ENCODE results near the gene SUGCT. TPM values are rescaled to one million over a fixed set of nuclear protein-coding genes. Genes with fewer than 3 reads are reported as not detected.
"Not testable (repeated sequence)": the region's sequence is repeated elsewhere in the genome, so short reads cannot be mapped to it uniquely, and the experiment has no call there.

SUGCT gene
- total RNA-seq, 2 experiments from 2014 or later = not detected

DNA sequence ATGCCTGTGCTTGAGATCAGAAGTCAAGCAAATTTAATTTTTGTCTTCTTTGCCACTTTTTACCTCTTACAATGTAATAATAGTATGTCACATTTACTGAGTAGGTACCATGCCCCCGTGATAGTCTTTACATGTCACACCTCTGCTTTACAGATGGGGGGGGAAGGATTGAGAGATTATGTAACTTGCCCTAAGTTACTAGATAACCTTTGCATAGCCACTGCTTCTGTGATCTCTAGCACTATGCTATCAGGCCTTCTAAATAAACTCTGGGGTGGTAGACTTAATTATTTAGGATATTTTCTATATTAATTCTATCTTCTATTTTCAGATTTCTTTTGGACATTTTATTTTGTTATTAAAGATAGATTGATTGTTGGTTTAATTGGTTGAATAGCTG, 514.4 kb downstream of the SUGCT start:
- no peak overlapping the region for H3K4me2 ChIP-seq (ENCODE audit: low read length)
- H3K36me3 ChIP-seq (ENCODE audit: insufficient read depth, low read length) = no peaks in the 10 kb centered on the region
- CTCF ChIA-PET (ENCODE audit: unreplicated experiment) = no interaction called here
- H3K4me1 ChIP-seq (ENCODE audit: insufficient read depth, low read length, poor library complexity, severe bottlenecking) = no peaks in the 10 kb centered on the region
- no peak overlapping the region for H3K4me3 ChIP-seq (ENCODE audit: low read depth, low read length, poor library complexity, severe bottlenecking)
- no peak overlapping the region for H3K27ac ChIP-seq (ENCODE audit: low read depth, low read length, poor library complexity, severe bottlenecking)
- POLR2A ChIA-PET = interaction anchor here (0.7 to 1.0 kb wide), 2 partner anchors 45 to 73 kb away, joined by 3 to 6 read pairs; no protein-coding TSS in a partner anchor
- H4K20me1 ChIP-seq (ENCODE audit: insufficient read depth, low read length) = no peaks in the 10 kb centered on the region
- no peak for DNase-seq (ENCODE audit: low spot score)
- no peaks in the 10 kb centered on the region for H3K9me3 ChIP-seq (ENCODE audit: low read length)
- H3K9me2 ChIP-seq (ENCODE audit: insufficient read depth, low read length) = no peaks in the 10 kb centered on the region
- TF ChIP-seq, protein P1, sequence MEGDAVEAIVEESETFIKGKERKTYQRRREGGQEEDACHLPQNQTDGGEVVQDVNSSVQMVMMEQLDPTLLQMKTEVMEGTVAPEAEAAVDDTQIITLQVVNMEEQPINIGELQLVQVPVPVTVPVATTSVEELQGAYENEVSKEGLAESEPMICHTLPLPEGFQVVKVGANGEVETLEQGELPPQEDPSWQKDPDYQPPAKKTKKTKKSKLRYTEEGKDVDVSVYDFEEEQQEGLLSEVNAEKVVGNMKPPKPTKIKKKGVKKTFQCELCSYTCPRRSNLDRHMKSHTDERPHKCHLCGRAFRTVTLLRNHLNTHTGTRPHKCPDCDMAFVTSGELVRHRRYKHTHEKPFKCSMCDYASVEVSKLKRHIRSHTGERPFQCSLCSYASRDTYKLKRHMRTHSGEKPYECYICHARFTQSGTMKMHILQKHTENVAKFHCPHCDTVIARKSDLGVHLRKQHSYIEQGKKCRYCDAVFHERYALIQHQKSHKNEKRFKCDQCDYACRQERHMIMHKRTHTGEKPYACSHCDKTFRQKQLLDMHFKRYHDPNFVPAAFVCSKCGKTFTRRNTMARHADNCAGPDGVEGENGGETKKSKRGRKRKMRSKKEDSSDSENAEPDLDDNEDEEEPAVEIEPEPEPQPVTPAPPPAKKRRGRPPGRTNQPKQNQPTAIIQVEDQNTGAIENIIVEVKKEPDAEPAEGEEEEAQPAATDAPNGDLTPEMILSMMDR (conservative IDR thresholded peaks at IDR 0.05; ENCODE audit: low read length) = no peak
- no peak for TF ChIP-seq EZH2phosphoT487 (IDR thresholded peaks at IDR 0.05; ENCODE audit: borderline replicate concordance, low read depth, low read length)
- no TSS peak for BruUV-seq (replicated peaks)
- intact Hi-C loops (cut with micrococcal nuclease; ENCODE audit: unreplicated experiment) = loop anchor here (10.0 kb wide), 1 partner anchor 56 kb away; no protein-coding TSS in a partner anchor
- no peaks in the 10 kb centered on the region for H3K79me2 ChIP-seq (ENCODE audit: insufficient read depth, low read depth, low read length)
- no peak overlapping the region for H2AFZ ChIP-seq (ENCODE audit: low read length)

DNA sequence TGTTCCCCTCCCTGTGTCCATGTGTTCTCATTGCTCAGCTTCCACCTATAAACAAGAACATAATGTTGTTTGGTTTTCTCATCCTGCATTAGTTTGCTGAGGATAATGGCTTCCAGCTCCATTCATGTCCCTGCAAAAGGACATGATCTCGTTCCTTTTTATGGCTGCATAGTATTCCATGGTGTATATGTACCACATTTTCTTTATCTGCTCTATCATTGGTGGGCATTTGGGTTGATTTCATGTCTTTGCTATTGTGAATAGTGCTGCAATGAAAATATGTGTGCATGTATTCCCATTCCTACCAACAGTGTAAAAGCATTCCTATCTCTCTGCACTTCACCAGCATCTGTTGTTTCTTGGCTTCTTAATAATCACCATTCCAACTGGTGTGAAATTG, 516.1 kb downstream of the SUGCT start:
- H3K9me3 ChIP-seq (ENCODE audit: low read length); BruUV-seq (replicated peaks); H2AFZ ChIP-seq (ENCODE audit: low read length); H3K27ac ChIP-seq (ENCODE audit: low read depth, low read length, poor library complexity, severe bottlenecking); DNase-seq (ENCODE audit: low spot score); H3K4me1 ChIP-seq (ENCODE audit: insufficient read depth, low read length, poor library complexity, severe bottlenecking); H3K36me3 ChIP-seq (ENCODE audit: insufficient read depth, low read length); CTCF ChIA-PET (ENCODE audit: unreplicated experiment); H3K9me2 ChIP-seq (ENCODE audit: insufficient read depth, low read length); intact Hi-C loops (cut with micrococcal nuclease; ENCODE audit: unreplicated experiment); POLR2A ChIA-PET; H3K4me2 ChIP-seq (ENCODE audit: low read length); H3K79me2 ChIP-seq (ENCODE audit: insufficient read depth, low read depth, low read length); H3K4me3 ChIP-seq (ENCODE audit: low read depth, low read length, poor library complexity, severe bottlenecking); H4K20me1 ChIP-seq (ENCODE audit: insufficient read depth, low read length): not testable (repeated sequence)

DNA sequence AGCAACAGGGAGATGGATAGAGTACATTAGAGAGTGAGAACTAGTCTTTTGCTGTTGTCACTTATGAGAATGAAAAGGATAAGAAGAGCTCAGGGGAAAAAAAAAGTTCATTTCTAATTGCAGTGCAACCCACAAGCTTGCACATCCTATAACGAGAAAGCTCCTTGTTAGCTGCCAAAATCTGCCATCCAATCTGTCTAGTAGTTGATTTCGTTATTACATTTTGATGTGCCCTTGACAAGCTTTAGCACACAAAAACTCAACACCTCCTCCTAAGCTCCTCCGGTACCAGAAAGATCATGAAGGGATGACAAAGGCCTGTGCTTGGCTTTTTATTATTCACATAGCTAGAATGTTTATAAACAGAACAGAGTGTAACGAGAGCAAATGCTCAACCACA, 519.4 kb downstream of the SUGCT start:
- H2AFZ ChIP-seq (ENCODE audit: low read length) = no peak overlapping the region
- H3K4me3 ChIP-seq (ENCODE audit: low read depth, low read length, poor library complexity, severe bottlenecking) = no peak overlapping the region
- H3K79me2 ChIP-seq (ENCODE audit: insufficient read depth, low read depth, low read length) = no peaks in the 10 kb centered on the region
- POLR2A ChIA-PET = interaction anchor here (0.6 to 0.8 kb wide), 2 partner anchors 13 to 1070 kb away, joined by 3 to 4 read pairs; no protein-coding TSS in a partner anchor
- no peaks in the 10 kb centered on the region for H4K20me1 ChIP-seq (ENCODE audit: insufficient read depth, low read length)
- intact Hi-C loops (cut with micrococcal nuclease; ENCODE audit: unreplicated experiment) = no loop called here
- CTCF ChIA-PET (ENCODE audit: unreplicated experiment) = no interaction called here
- no peak for DNase-seq (ENCODE audit: low spot score)
- H3K4me2 ChIP-seq (ENCODE audit: low read length) = no peak overlapping the region
- H3K9me3 ChIP-seq (ENCODE audit: low read length) = no peaks in the 10 kb centered on the region
- no peak overlapping the region for H3K27ac ChIP-seq (ENCODE audit: low read depth, low read length, poor library complexity, severe bottlenecking)
- no peaks in the 10 kb centered on the region for H3K36me3 ChIP-seq (ENCODE audit: insufficient read depth, low read length)
- TF ChIP-seq, protein P1 (conservative IDR thresholded peaks at IDR 0.05; ENCODE audit: low read length) = no peak
- TF ChIP-seq EZH2phosphoT487 (IDR thresholded peaks at IDR 0.05; ENCODE audit: borderline replicate concordance, low read depth, low read length) = no peak
- no peaks in the 10 kb centered on the region for H3K9me2 ChIP-seq (ENCODE audit: insufficient read depth, low read length)
- no TSS peak for BruUV-seq (replicated peaks)
- no peaks in the 10 kb centered on the region for H3K4me1 ChIP-seq (ENCODE audit: insufficient read depth, low read length, poor library complexity, severe bottlenecking)

All from OCI-LY7 (cell line).